CD1c-positive myeloid dendritic cell (primary cell): ENCODE results near the gene CLDN16.
A peak's percentile ranks its signal among the peaks of the same experiment; 100 is the strongest.

Source experiments
- DNase-seq: peaks from one replicate; pipeline ENCODE4 v3.0.0-alpha.2; 2016; ENCODE audit errors: extremely low spot score

The CLDN16 gene, protein sequence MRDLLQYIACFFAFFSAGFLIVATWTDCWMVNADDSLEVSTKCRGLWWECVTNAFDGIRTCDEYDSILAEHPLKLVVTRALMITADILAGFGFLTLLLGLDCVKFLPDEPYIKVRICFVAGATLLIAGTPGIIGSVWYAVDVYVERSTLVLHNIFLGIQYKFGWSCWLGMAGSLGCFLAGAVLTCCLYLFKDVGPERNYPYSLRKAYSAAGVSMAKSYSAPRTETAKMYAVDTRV

DNA sequence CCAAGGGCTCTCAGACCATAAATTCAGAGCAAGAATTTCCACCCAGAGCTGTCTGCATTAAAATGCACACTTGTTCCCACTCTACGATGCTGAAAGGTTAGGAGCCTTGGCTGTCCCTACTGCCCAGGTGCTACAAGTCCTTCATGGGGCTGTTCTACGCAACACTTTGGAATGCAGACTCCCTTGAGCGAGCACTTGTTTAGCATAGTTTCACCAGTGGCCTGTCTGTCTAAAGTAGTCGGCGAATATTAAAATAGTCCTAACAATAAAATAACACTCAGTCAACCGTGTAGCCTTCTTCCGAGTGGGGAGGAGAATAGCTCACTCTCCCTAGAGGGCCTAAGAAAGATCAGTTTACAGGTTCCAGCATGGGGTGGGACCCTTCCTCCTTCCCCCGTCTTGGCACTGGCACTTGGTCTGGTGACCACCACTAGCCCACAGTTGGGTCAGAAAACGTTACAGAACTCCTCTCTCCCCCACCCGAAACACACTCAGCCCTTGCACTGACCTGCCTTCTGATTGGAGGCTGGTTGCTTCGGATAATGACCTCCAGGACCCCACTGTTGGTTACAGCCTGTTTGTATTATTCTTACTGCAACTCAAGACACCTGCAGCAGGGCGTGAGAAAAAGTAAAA is at the start of gene CLDN16:
Gene CLDN16 (plus strand): TSS at position 586 of the 636 bp plus-strand sequence. CDS start 167 bp downstream, outside the sequence.
- DNase-seq, result no peak

GRCh38 chr3:190338717-190339116 is 49.2 kb upstream of the CLDN16 start:
- peak; percentile 25 for DNase-seq

GRCh38 chr3:190339130-190339529 is 48.8 kb upstream of the CLDN16 start:
- no peak for DNase-seq

DNA sequence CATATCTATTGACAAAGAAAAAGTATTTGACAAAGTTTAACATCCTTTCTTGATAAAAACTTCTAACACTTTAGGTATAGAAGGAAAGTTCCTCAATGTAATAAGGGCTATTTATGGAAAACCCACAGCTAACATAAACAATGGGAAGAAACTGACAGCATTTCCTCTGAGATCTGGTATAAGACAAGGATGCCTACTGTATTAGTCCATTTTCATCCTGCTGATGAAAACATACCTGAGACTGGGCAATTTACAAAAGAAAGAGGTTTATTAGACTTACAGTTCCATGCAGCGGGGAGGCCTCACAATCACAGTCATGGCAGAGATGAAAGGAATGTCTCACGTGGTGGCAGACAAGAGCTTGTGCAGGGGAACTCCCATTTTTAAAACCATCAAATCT is 47.9 kb upstream of the CLDN16 start:
- no peak for DNase-seq

- no peak for DNase-seq
Observed at GRCh38 chr3:190345027-190345821, 42.7 kb upstream of the CLDN16 start.

GRCh38 chr3:190345878-190346277 is 42.1 kb upstream of the CLDN16 start:
- DNase-seq, result no peak

GRCh38 chr3:190346541-190346940 is 41.4 kb upstream of the CLDN16 start:
- DNase-seq, result no peak

DNA sequence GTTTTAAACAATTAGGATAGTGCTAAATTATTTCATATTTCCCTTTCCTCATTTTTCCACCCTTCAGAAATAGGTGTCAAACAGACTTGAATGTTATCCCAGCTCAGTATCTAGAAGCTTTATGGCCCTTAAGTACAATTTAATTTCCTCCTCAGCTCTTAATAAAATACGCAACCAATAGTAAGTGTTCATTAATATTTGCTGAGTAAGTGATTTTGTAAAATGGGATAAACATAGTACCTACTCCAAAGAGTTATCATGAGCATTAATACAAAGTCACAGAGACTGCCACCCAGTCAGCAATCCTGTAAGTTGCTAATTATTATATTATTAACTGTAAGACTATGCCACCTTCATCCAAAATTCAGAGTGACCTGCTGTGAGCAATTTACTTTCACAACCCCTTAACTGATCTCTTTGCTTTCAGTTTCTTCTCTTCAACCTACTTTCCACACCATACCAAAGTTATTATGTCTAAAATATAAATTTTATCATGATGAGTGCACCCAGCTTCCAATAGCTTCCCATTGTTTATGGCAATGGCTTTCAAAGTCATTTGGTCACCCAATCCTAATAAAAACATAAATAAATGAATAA is 35.0 kb upstream of the CLDN16 start:
- DNase-seq, result no peak

GRCh38 chr3:190356246-190356645 is 31.7 kb upstream of the CLDN16 start:
- no peak for DNase-seq

GRCh38 chr3:190357468-190357867 is 30.5 kb upstream of the CLDN16 start:
- no peak for DNase-seq

DNA sequence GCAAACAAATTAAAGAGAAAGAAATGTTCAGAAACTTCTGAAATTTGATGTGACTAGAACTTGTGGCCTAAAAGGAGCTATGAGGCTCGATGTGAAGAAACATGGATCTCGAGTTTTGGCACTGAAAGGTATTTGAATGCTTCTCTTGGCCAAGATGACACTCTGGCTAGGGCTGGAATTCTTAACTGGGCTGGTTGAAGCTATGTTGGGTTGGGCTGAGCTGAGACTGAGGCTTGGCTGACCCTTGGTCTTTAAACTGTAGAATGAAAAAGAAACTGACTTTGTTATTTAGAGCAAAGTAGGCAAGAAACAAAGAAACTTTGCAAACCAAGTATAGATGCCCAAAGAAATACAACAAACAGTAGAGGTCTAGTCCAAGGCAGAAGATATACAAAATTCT is 28.1 kb upstream of the CLDN16 start:
- no peak for DNase-seq

GRCh38 chr3:190360228-190360627 is 27.7 kb upstream of the CLDN16 start:
- no peak for DNase-seq

DNA sequence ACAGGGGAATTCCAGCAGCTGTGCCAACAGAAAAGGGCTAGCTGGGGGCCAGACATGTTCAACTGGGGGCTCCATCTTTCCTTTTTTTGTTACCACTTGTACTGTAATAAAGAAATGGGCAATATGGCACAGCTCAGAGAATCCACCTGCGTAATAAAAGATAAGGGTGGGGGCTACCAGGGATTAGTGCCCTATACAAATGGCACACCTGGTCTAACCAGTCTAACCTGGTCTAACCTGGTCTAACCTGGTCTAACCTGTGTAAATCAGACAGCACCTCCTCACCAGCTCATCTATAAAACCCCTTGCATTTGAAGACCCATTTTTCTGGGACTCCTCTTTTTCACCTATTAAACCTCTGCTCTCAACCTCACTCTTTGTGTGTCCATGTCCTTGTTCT is 26.2 kb upstream of the CLDN16 start:
- no peak for DNase-seq

DNA sequence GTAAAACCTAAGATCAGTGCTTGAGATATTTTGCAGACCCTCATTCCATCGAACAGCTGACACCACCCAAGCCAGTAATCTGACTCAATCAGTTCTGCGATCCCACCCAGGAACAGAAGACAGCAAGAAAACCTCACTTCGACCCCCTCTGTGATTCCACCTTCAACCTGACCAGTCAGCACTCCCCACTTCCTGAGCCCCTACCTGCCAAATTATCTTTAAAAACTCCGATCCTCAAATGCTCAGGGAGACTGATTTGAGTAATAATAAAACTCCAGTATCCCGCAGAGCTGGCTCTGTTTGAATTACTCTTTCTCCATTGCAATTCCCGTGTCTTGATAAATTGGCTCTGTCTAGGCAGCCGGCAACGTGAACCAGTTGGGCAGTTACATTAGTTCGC is 25.7 kb upstream of the CLDN16 start:
- DNase-seq, result no peak

GRCh38 chr3:190366133-190366532 is 21.8 kb upstream of the CLDN16 start:
- DNase-seq, result no peak

DNA sequence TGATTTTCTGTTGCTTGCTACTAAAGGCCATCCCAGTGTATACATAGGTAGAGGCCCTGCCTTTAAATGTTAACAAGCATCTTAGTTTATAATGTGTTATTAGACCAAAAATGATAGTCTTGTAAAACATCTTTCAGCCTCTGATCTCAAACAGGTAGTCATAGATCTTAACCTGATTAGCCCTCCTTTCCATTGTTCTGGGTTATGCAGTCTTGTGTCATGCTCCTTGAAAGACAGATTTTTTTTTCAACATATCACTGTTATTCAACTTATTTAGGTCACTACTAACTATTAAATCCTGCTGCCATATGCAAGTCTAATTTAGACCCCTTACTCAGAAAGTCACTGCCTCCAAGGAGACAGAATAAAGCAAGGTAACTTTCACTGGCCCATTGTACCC is 19.1 kb upstream of the CLDN16 start:
- DNase-seq, result no peak

DNA sequence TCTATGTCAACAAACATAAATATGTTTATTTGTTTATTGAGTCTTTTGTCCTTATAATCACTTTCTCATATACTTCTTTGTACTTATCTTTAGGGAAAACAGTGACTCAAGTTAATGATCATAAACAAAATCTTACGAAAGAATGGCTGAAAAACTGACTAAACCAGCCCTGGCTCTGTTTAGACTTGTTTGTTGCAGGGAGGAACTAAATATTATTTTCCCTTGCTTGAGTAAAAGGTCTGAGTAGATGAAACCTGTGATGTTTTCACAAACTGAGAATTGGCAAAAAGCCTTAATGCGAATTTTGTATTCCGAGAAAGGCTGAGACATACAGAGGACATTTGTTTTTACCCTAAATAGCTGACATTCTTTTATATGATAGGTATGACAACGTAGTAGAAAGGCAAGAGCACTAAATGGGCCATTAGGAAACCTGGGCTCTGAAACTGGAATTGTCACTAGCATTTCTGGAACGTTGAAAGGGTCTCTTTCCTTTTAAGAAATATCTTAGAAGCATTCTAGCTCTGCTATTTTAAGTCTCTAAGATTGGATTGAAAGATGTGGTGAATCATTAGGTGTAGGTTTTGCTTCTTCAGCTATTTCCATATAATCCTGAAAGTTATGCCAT is 18.2 kb upstream of the CLDN16 start:
- DNase-seq, result no peak

- DNase-seq, result no peak
Observed at GRCh38 chr3:190370369-190370768, 17.6 kb upstream of the CLDN16 start.

GRCh38 chr3:190371152-190371551 is 16.8 kb upstream of the CLDN16 start:
- no peak for DNase-seq

- DNase-seq, result peak; percentile 24
Observed at GRCh38 chr3:190375246-190375645, 12.7 kb upstream of the CLDN16 start.

DNA sequence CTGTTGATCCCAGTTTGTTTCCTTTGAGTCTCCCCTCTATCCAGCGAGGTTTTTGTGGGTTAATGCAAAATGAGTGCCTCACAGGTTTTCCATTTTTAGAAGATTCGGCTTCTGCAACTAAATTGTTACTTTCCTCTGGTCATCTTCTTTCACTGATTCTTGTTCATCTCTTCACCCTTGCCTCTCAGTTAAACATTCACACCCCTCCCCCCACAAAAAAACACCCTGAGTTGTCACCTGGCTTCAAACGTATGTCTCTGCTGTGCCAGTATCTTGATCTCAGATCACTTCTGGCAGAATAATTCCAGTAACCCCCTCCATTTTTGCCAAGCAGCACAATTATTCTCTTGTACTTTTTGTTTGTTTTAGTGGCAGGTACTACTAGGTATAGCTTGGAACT is 12.3 kb upstream of the CLDN16 start:
- DNase-seq, result no peak

GRCh38 chr3:190378240-190378891 is 9.6 kb upstream of the CLDN16 start:
- DNase-seq, result no peak
